Activated T-cell treated with anti-CD3 and anti-CD28 coated beads, Interleukin-2, amount 50 U/mL, for 72 hours (primary cell): ENCODE data around the gene IZUMO1. TPM values are rescaled to one million over a fixed set of nuclear protein-coding genes. Genes with fewer than 3 reads are reported as not detected.
"Not testable (repeated sequence)": the region's sequence is repeated elsewhere in the genome, so short reads cannot be mapped to it uniquely, and the experiment has no call there.

ENCODE experiments used
- ATAC-seq, 2 donors: fragments of 150-1000 bp; cut with Tn5 transposase; replicated peaks in 1 of 2; 2 replicates each; pipeline ENCODE4 v1.10.0; 2021; ENCODE audit warnings: moderate library complexity in 2 of 2, mild to moderate bottlenecking in 1 of 2
- DNase-seq, 2 donors: peaks; one replicate each; pipeline ENCODE4 v3.0.0; 2021 to 2022; ENCODE audit warnings: mixed read lengths in 1 of 2
- H3K27ac Mint-ChIP-seq: one replicate; pipeline ENCODE4 v1.8.0; 2022; ENCODE audit warnings: mild to moderate bottlenecking, moderate library complexity, mixed read lengths
- H3K27me3 Mint-ChIP-seq: one replicate; pipeline ENCODE4 v1.8.0; 2022; ENCODE audit warnings: low read depth, mixed read lengths
- H3K36me3 Mint-ChIP-seq, 2 donors: one replicate each; pipeline ENCODE4 v1.8.0; 2022; ENCODE audit warnings: mixed read lengths in 2 of 2, mild to moderate bottlenecking in 1 of 2; ENCODE audit not compliant: insufficient read depth in 2 of 2
- H3K4me1 Mint-ChIP-seq: one replicate; pipeline ENCODE4 v1.8.0; 2022; ENCODE audit warnings: low read depth, mixed read lengths
- H3K4me3 Mint-ChIP-seq, 2 donors: one replicate each; pipeline ENCODE4 v1.8.0; 2022; ENCODE audit warnings: mild to moderate bottlenecking in 2 of 2, mixed read lengths in 2 of 2, moderate library complexity in 2 of 2
- H3K9me3 Mint-ChIP-seq, 2 donors: one replicate each; pipeline ENCODE4 v1.8.0; 2022; ENCODE audit warnings: mixed read lengths in 2 of 2
- total RNA-seq, 2 donors: library from RNA; stranded (reverse); gene quantifications; one replicate each; pipeline ENCODE4 v1.2.3, GENCODE V29; 2022

Gene IZUMO1
- total RNA-seq, 2 donors from 2014 or later, result 0.14 to 0.32 TPM

GRCh38 chr19:48770734-48771472 is 24.2 kb upstream of the IZUMO1 start:
- Mint-ChIP-seq H3K4me3 (no peak overlapping the region), H3K27me3 (peaks cover 15% of the 10 kb centered on the region), H3K9me3 (no peaks in the 10 kb centered on the region), H3K36me3 (no peaks in the 10 kb centered on the region), H3K27ac (no peak overlapping the region), H3K4me1 (no peaks in the 10 kb centered on the region)
- DNase-seq (no peak), ATAC-seq (no peak)

GRCh38 chr19:48770266-48770665 is 23.6 kb upstream of the IZUMO1 start:
- DNase-seq, result no peak
- H3K4me3 Mint-ChIP-seq, result no peak overlapping the region
- no peaks in the 10 kb centered on the region for H3K36me3 Mint-ChIP-seq
- peaks cover 15% of the 10 kb centered on the region for H3K27me3 Mint-ChIP-seq
- H3K27ac Mint-ChIP-seq, result no peak overlapping the region
- no peaks in the 10 kb centered on the region for H3K9me3 Mint-ChIP-seq
- no peak for ATAC-seq
- no peaks in the 10 kb centered on the region for H3K4me1 Mint-ChIP-seq

GRCh38 chr19:48768994-48769713 is 22.4 kb upstream of the IZUMO1 start:
- Mint-ChIP-seq H3K27ac (no peak overlapping the region), H3K4me3 (no peak overlapping the region), H3K4me1 (no peaks in the 10 kb centered on the region), H3K36me3 (no peaks in the 10 kb centered on the region), H3K27me3 (peaks cover 15% of the 10 kb centered on the region), H3K9me3 (no peaks in the 10 kb centered on the region)
- DNase-seq, result no peak
- ATAC-seq, result no peak

GRCh38 chr19:48768171-48768753 is 21.6 kb upstream of the IZUMO1 start:
- H3K36me3 Mint-ChIP-seq, ATAC-seq, H3K4me1 Mint-ChIP-seq, H3K4me3 Mint-ChIP-seq, H3K9me3 Mint-ChIP-seq, H3K27ac Mint-ChIP-seq, DNase-seq: not testable (repeated sequence)
- H3K27me3 Mint-ChIP-seq, result peaks cover 15% of the 10 kb centered on the region

- not testable (repeated sequence) for ATAC-seq, H3K36me3 Mint-ChIP-seq, DNase-seq, H3K27ac Mint-ChIP-seq, H3K4me1 Mint-ChIP-seq, H3K9me3 Mint-ChIP-seq, H3K4me3 Mint-ChIP-seq
- peaks cover 27% of the 10 kb centered on the region for H3K27me3 Mint-ChIP-seq
These were observed 19.1 kb upstream of the IZUMO1 start for GRCh38 chr19:48765816-48766215.

DNA sequence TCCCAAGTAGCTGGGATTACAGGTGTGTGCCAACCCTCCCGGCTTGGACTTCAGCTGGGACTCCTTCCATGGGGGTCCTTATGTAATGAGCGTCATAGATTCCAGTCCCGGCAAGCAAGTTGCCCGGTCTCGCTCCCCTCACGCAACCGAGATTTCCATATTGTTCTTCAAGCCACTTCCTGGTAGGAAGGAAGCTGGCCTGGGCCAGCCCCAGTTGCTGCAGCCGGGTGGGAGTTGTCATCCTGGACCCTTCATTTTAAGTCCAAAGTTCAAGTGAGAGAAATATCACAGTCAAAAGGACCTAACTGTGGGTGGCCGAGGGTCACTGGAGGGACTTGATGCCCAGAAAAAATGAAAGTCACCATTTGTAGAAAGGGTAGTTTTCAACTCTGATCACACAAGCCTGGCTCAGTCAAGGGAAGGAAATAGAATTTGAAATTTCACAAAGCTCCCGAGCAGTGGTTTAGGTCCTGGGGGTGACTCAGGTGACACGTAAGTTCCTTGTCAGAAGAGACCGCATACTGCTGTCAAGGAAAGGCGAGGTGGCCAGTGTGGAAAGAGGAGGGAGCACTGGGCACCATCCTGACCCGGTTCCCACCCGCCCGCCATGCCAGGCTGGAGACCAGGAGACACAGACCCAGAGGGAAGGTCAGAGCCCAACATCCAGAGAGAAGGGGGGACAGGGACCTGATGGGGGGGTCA is 13.9 kb upstream of the IZUMO1 start:
- ATAC-seq (peak in 1 of 2 donors; percentile 47), DNase-seq (no peak)
- H3K27me3 Mint-ChIP-seq, result peaks cover 20% of the 10 kb centered on the region
- H3K4me3 Mint-ChIP-seq, result no peak overlapping the region
- H3K4me1 Mint-ChIP-seq, result peaks cover 9% of the 10 kb centered on the region
- no peaks in the 10 kb centered on the region for H3K9me3 Mint-ChIP-seq
- H3K36me3 Mint-ChIP-seq, result no peaks in the 10 kb centered on the region
- peak overlapping the region; percentile 7 for H3K27ac Mint-ChIP-seq

DNA sequence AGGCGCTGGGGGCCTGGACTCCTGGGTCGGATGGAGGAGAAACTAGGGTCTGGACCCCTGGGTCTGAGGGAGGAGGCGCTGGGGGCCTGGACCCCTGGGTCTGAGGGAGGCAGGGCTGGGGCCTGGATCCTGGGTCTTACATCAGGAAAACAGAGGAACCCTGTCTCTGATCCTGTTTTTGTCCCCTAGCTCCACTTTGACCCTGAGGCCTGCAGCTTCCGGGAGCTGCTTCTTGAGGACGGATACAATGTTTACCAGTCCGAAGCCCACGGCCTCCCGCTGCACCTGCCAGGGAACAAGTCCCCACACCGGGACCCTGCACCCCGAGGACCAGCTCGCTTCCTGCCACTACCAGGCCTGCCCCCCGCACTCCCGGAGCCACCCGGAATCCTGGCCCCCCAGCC is 11.0 kb upstream of the IZUMO1 start:
- Mint-ChIP-seq H3K9me3 (no peaks in the 10 kb centered on the region), H3K4me1 (peaks cover 23% of the 10 kb centered on the region), H3K27ac (no peak overlapping the region), H3K4me3 (no peak overlapping the region), H3K36me3 (no peaks in the 10 kb centered on the region), H3K27me3 (peaks cover 37% of the 10 kb centered on the region)
- ATAC-seq (no peak), DNase-seq (no peak)

GRCh38 chr19:48757089-48757675 is 10.5 kb upstream of the IZUMO1 start:
- no peak overlapping the region for H3K4me3 Mint-ChIP-seq
- ATAC-seq, result no peak
- H3K9me3 Mint-ChIP-seq, result no peaks in the 10 kb centered on the region
- peaks cover 25% of the 10 kb centered on the region for H3K4me1 Mint-ChIP-seq
- no peaks in the 10 kb centered on the region for H3K36me3 Mint-ChIP-seq
- no peak overlapping the region for H3K27ac Mint-ChIP-seq
- peaks cover 34% of the 10 kb centered on the region for H3K27me3 Mint-ChIP-seq
- no peak for DNase-seq

GRCh38 chr19:48756686-48757085 is 10.0 kb upstream of the IZUMO1 start:
- H3K9me3 Mint-ChIP-seq, result no peaks in the 10 kb centered on the region
- no peak overlapping the region for H3K4me3 Mint-ChIP-seq
- DNase-seq (no peak), ATAC-seq (no peak)
- H3K27ac Mint-ChIP-seq, result no peak overlapping the region
- H3K36me3 Mint-ChIP-seq, result no peaks in the 10 kb centered on the region
- peaks cover 34% of the 10 kb centered on the region for H3K27me3 Mint-ChIP-seq
- peaks cover 28% of the 10 kb centered on the region for H3K4me1 Mint-ChIP-seq

- Mint-ChIP-seq H3K27ac (no peak overlapping the region), H3K27me3 (peaks cover 37% of the 10 kb centered on the region), H3K4me3 (no peak overlapping the region), H3K36me3 (no peaks in the 10 kb centered on the region), H3K4me1 (peaks cover 28% of the 10 kb centered on the region), H3K9me3 (no peaks in the 10 kb centered on the region)
- no peak for ATAC-seq
- DNase-seq, result no peak
These were observed 9.5 kb upstream of the IZUMO1 start for GRCh38 chr19:48756212-48756611.

DNA sequence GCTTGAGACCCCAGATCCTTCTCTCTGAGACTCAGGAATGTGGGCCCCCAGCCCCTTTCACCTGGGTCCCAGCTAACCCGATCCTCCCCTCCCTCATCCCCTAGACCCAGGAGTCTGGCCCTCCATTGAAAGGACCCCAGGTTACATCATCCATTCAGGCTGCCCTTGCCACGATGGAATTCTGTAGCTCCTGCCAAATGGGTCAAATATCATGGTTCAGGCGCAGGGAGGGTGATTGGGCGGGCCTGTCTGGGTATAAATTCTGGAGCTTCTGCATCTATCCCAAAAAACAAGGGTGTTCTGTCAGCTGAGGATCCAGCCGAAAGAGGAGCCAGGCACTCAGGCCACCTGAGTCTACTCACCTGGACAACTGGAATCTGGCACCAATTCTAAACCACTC is 9.1 kb upstream of the IZUMO1 start:
- ATAC-seq (no peak), DNase-seq (no peak)
- Mint-ChIP-seq H3K9me3 (no peaks in the 10 kb centered on the region), H3K36me3 (no peaks in the 10 kb centered on the region), H3K4me1 (peaks cover 26% of the 10 kb centered on the region), H3K4me3 (no peak overlapping the region), H3K27ac (no peak overlapping the region), H3K27me3 (peaks cover 37% of the 10 kb centered on the region)

GRCh38 chr19:48755084-48755641 is 8.5 kb upstream of the IZUMO1 start, which contains the start of gene FGF21:
Gene FGF21 (plus strand): TSS chr19:48755524. CDS start chr19:48756237, 713 bp downstream.
- peaks cover 31% of the 10 kb centered on the region for H3K27me3 Mint-ChIP-seq
- H3K27ac Mint-ChIP-seq, result no peak within 1 kb of the TSS
- peaks cover 20% of the 10 kb centered on the region for H3K4me1 Mint-ChIP-seq
- DNase-seq, result no peak
- H3K36me3 Mint-ChIP-seq, result no peaks in the 10 kb centered on the region
- H3K9me3 Mint-ChIP-seq, result no peaks in the 10 kb centered on the region
- no peak within 1 kb of the TSS for H3K4me3 Mint-ChIP-seq
- ATAC-seq, result no peak
